Measurements from ENCODE around the gene ADK. TPM values are rescaled to one million over a fixed set of nuclear protein-coding genes. Genes with fewer than 3 reads are reported as not detected.
A peak's percentile ranks its signal among the peaks of the same experiment; 100 is the strongest.

ADK gene
- total and polyA plus RNA-seq, 2 of the 4 experiments (the other 2 are of a cell fraction), result 30.6 to 40.9 TPM

DNA sequence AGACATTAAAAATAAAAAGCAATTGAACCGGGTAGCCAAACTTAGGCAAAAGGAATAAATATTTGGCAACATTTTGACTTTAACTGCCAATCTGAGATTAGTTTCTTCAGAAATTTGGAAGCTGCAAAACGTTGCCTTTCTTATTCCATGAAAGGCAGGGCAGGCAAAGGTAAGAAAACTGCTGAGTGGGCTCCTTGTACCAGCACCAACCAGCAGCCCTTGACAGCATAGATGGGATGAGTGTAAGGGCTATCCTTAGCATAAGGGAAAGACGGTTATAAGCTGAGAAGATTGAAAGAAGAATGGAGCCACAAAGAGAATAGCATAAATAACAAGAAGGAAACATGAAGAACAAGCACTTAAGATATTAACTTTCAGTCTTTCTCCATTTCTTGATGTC lies 29.0 kb upstream of the ADK start:
- ChIA-PET POLR2A (ENCODE audit: unreplicated experiment) (no interaction called here), CTCF (interaction anchor here (1.9 kb wide), 1 partner anchor 236 kb away, joined by 4 read pairs; no protein-coding TSS in a partner anchor)
- Histone ChIP-seq H2BK5ac (ENCODE audit: low read depth, low read length, poor library complexity, severe bottlenecking) (no peak overlapping the region), H3K14ac (replicated peaks; ENCODE audit: low read depth, low read length) (no peak overlapping the region), H3K9me3 (ENCODE audit: control insufficient read depth, insufficient read depth, low read length) (no peaks in the 10 kb centered on the region), H3K18ac (ENCODE audit: low read depth, low read length) (no peak overlapping the region), H3K27ac (ENCODE audit: insufficient read depth, low read length) (no peak overlapping the region), H3K23ac (ENCODE audit: low read depth, low read length) (no peak overlapping the region), H2BK15ac (ENCODE audit: low read depth, low read length) (no peak overlapping the region), H2AFZ (replicated peaks; ENCODE audit: low read length, poor library complexity) (no peak overlapping the region), H3K4me1 (ENCODE audit: control insufficient read depth, insufficient read depth, low read length) (peaks cover 10% of the 10 kb centered on the region), H3K79me1 (ENCODE audit: low read depth in 1 of 2, low read length in 2 of 2) (peaks cover 10 to 37% of the 10 kb centered on the region in 2 experiments; a peak in 3 of 4 replicates), H3K56ac (ENCODE audit: extremely low read depth, insufficient read depth, low read length) (no peak overlapping the region), H4K20me1 (ENCODE audit: insufficient read depth, low read length) (peaks cover 25% of the 10 kb centered on the region), H3K27me3 (ENCODE audit: control insufficient read depth, insufficient read depth, low read length) (no peaks in the 10 kb centered on the region), H4K8ac (ENCODE audit: low read depth in 2 of 2, low read length in 2 of 2) (no peak overlapping the region), H3K4ac (ENCODE audit: low read depth, low read length) (no peak overlapping the region), H2AK5ac (ENCODE audit: low read depth, low read length) (no peak overlapping the region), H3K9ac (ENCODE audit: low read depth, low read length) (no peak overlapping the region), H2BK120ac (ENCODE audit: low read depth, low read length) (no peak overlapping the region), H2BK20ac (ENCODE audit: low read depth, low read length) (no peak overlapping the region), H2AK9ac (replicated peaks; ENCODE audit: low read depth, low read length, poor library complexity) (no peak overlapping the region), H3K36me3 (ENCODE audit: control insufficient read depth, insufficient read depth, low read length) (peaks cover 54% of the 10 kb centered on the region), H3K4me3 (ENCODE audit: insufficient read depth, low read depth, low read length) (no peak overlapping the region), H4K5ac (ENCODE audit: low read depth, low read length) (no peak overlapping the region), H3K4me2 (ENCODE audit: low read depth, low read length) (no peak overlapping the region), H4K91ac (ENCODE audit: insufficient read depth, low read depth, low read length) (no peak overlapping the region), H3K9me1 (ENCODE audit: insufficient read depth, low read length) (no peaks in the 10 kb centered on the region; the same call in 1 of the 2 replicates)
- ATAC-seq (ENCODE audit: low read depth) (no peak), DNase-seq (no peak)
- intact Hi-C loops (cut with micrococcal nuclease), result loop anchor here (10.0 kb wide), 1 partner anchor 983 kb away; a partner anchor contains a TSS
- BruUV-seq (replicated peaks), result no TSS peak
- 100% methylated on average over 1 of the region's 3 CpGs; no CpG with 5 or more reads in 1 of the 2 experiments for WGBS, 2 experiments (ENCODE audit: extremely low coverage in 2 of 2, insufficient read length in 1 of 2)
- dilution Hi-C loops (cut with HindIII; ENCODE audit: low sequenced_read_pairs, unreplicated experiment), result no loop called here
- TF ChIP-seq MAFK (IDR thresholded peaks at IDR 0.05; ENCODE audit: low read depth, low read length) (peak; percentile 58), BHLHE40 (IDR thresholded peaks at IDR 0.05; ENCODE audit: low read depth, low read length) (no peak)
- in situ Hi-C loops (cut with MboI; ENCODE audit: low sequenced_read_pairs), result no loop called here

Data from IMR-90 (cell line).